C4-2B (cell line): ENCODE measurements around the gene CCDC141.

Experiments used
- H3K27ac ChIP-seq: fragments of 450-650 bp; 2 replicates; pipeline ENCODE4 v1.5.1; 2017
- CTCF ChIP-seq: fragments of 450-650 bp; conservative IDR thresholded peaks from 2 replicates; pipeline ENCODE4 v1.5.1; 2017; ENCODE audit warnings: mild to moderate bottlenecking
- ZFX ChIP-seq: fragments of 450-650 bp; IDR thresholded peaks from 2 replicates; pipeline ENCODE4 v1.6.1; 2017

Gene CCDC141

DNA sequence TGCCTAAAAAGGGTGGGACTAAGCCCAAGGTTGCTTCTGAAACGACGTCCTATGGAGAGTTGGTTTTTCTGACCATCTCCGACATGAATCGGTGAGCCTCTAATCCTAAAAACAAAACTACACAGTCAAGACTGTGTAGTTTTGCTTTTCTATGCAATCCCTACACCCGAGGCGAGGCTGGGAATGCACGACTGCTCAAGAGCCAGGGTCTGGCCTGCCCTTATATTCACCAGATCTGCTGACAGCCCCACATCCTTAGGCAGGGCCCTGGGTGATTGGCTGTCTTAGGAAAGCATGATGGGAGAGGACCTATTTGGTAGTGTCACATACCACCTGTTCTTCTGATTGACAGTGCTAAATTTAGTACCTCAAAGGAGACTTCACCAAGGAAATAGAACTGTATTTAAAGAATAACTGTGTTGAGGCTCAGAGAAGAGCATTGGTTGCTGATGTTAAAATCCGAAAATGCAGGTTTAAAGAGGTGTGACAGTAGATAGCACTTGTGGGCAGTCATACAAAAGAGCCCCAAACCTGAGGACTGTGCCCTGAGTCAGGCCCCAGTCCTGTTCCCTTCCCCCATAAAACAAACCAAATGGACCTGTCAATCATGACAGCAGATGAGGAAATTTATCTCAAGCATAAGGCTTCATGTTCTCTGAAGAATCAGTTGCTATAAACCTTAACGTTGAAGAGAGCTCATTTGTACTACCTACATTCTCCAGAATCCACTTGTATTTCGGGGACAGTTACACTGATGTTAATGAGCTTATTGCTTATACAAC is 242.5 kb downstream of the CCDC141 start, which contains the start of gene TTN:
Gene TTN (minus strand): TSS at position 197 of the 782 bp plus-strand sequence. CDS start 2,781 bp downstream, outside the sequence.
- TF ChIP-seq ZFX (no peak), CTCF (no peak)
- no peak within 1 kb of the TSS for H3K27ac ChIP-seq

DNA sequence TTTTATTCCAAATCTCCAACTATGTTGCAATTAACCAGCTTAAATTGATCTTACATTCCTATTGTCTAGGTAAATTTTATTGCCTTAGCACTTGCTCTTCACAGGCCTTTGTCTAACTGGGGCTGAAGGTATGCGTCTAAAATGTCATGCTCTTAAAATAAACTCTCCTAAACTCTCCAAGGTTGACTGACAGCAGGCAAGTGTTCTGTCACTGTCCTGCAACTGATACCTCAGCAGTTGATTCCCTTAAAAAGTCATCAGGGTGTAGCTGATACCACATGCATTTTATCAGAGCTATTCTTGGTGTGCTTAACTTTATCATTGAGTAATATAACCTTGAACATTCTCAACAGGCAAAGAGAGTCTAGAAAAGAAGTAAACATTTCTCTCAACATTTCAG is 243.4 kb downstream of the CCDC141 start:
- H3K27ac ChIP-seq: no peak overlapping the region

DNA sequence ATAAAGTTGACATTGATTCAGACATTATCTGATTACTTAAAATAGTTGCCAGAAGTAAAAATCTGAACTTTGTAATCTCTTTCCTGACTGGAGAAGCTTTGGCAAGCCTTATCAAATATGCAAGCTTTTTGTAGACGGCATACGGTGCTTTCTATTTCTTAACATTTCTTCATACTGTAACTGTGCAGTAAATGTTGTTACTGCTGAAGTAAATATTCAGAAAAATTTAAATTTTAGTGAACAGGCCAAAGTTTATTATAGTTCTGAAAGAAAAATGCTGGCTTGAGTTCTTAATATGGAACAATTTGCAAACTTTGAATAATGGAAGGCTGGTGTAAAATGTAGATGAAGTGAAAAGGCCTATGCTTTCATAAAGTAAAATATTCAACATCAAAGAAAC is 244.5 kb downstream of the CCDC141 start:
- no peak for TF ChIP-seq CTCF
- no peak for TF ChIP-seq ZFX
- H3K27ac ChIP-seq: no peak overlapping the region

More for the DNA sequence above, 243.4 kb downstream of the CCDC141 start:
- TF ChIP-seq ZFX (no peak), CTCF (no peak)

DNA sequence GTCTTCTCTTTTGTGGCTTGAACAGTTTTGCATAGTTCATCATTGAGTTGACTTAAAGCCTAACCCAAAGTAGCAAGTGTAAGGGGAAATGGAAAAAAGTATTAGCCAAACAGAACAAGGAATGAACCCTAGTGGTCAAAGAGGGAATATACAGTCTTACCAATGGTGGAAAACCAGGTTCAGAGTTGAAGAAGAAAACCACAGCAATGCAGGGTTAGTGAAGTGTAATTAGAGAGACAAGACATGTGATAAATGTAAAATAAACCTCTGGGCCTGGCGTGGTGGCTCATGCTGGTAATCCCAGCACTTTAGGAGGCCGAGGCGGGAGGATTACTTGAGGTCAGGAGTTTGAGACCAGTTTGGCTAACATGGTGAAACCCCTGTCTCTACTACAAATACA is 245.1 kb downstream of the CCDC141 start:
- peak; percentile 70 for TF ChIP-seq CTCF
- TF ChIP-seq ZFX: no peak
- H3K27ac ChIP-seq: no peak overlapping the region

GRCh38 chr2:178800510-178800909 is 249.4 kb downstream of the CCDC141 start:
- no peak overlapping the region for H3K27ac ChIP-seq
- TF ChIP-seq CTCF (no peak), ZFX (no peak)

DNA sequence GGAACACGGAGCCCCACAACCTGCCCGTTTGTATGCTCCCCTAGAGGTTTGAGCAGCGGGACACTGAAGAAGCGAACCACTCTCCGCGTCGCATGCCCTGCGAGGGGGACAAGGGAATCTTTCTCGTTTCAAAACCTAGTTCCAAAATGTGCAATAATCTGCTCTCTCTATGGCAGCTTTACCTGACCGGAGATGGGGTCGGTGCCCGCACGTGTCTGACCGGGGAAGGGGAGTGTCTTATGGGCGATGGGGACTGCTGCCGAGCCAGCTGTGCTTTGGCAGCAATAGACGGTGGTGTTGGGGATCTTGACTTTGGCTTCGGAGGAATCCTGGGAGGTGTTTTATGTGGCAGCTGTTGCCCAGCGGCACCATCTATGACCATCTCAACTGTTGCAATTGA is 250.6 kb downstream of the CCDC141 start:
- TF ChIP-seq CTCF: no peak
- no peak overlapping the region for H3K27ac ChIP-seq

- H3K27ac ChIP-seq: no peak overlapping the region
- TF ChIP-seq ZFX (no peak), CTCF (peak; percentile 73)
Measured at GRCh38 chr2:178796079-178796677, 253.8 kb downstream of the CCDC141 start.
